ENCODE data around the gene EIPR1. TPM values are rescaled to one million over a fixed set of nuclear protein-coding genes. Genes with fewer than 3 reads are reported as not detected.

The EIPR1 gene
- total and polyA plus RNA-seq, 10 of the 15 experiments (the other 5 are each of a cell fraction or from before 2014, with no cell fraction given) = 23.6 to 61.2 (median 42.2) TPM

DNA sequence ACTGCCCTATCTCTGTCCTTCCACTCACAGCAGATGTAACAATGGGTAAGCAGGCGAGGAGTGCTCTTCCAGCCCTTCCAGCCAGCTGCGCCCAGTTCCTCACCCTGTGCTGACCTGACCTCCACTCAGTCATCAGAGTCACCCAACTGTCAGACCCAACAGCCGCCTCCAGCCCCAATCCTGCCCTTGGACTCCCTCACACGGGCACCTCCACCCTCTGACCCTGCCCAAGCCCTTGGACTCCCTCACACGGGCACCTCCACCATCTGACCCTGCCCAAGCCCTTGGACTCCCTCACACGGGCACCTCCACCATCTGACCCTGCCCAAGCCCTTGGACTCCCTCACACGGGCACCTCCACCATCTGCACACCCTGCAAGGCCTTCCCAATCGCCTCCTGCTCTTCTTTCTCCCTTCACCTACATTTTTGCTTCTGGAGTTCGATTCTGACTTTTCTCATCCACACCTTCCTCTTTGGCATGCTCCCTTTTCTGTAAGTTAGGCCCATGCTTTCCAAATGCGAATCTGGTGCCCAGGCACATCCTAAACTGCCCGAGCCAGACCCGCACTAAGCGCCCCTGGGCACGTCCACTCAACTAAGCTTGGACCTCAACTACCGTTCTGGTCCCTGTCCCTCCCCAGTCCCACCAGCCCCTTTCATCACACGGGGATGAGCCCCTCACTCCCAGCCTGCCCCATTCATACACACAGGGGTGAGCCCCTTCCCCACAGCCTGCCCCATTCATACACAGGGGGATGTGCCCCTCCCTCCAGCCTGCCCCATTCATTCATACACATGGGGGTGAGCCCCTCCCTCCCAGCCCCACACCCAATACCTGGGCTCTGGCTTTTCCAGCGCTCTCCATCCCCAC lies 15.9 kb downstream of the EIPR1 start (continued):
- TF ChIP-seq, protein P1, sequence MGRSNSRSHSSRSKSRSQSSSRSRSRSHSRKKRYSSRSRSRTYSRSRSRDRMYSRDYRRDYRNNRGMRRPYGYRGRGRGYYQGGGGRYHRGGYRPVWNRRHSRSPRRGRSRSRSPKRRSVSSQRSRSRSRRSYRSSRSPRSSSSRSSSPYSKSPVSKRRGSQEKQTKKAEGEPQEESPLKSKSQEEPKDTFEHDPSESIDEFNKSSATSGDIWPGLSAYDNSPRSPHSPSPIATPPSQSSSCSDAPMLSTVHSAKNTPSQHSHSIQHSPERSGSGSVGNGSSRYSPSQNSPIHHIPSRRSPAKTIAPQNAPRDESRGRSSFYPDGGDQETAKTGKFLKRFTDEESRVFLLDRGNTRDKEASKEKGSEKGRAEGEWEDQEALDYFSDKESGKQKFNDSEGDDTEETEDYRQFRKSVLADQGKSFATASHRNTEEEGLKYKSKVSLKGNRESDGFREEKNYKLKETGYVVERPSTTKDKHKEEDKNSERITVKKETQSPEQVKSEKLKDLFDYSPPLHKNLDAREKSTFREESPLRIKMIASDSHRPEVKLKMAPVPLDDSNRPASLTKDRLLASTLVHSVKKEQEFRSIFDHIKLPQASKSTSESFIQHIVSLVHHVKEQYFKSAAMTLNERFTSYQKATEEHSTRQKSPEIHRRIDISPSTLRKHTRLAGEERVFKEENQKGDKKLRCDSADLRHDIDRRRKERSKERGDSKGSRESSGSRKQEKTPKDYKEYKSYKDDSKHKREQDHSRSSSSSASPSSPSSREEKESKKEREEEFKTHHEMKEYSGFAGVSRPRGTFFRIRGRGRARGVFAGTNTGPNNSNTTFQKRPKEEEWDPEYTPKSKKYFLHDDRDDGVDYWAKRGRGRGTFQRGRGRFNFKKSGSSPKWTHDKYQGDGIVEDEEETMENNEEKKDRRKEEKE (IDR thresholded peaks at IDR 0.05) = no peak
- no peak for TF ChIP-seq PAX5 (IDR thresholded peaks at IDR 0.05; ENCODE audit: borderline replicate concordance, low read depth, low read length)
- TF ChIP-seq, protein P2, sequence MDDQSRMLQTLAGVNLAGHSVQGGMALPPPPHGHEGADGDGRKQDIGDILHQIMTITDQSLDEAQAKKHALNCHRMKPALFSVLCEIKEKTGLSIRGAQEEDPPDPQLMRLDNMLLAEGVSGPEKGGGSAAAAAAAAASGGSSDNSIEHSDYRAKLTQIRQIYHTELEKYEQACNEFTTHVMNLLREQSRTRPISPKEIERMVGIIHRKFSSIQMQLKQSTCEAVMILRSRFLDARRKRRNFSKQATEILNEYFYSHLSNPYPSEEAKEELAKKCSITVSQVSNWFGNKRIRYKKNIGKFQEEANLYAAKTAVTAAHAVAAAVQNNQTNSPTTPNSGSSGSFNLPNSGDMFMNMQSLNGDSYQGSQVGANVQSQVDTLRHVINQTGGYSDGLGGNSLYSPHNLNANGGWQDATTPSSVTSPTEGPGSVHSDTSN (IDR thresholded peaks at IDR 0.05; ENCODE audit: insufficient replicate concordance, low read depth, low read length) = no peak
- no peak for TF ChIP-seq MEF2B (IDR thresholded peaks at IDR 0.05; ENCODE audit: partially characterized antibody, poor library complexity, severe bottlenecking)

DNA sequence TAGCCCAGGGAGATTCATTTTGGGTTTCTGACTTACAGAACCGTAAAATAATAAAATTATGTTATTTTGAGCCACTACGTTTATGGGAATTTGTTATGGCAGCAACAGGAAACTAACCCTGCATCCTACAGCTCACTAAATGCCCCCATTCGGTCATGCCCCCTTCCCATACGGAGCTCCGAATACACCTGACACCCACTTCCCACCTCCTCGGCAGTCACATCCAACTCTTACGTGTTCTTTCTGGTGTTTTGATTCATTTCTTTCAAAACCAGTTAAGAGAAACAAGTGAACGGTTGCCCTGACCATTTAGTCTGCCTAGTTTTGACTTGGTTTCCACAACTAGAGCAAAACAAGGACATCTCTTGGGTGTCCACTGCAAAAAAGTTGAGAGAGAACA lies 19.7 kb downstream of the EIPR1 start:
- Histone ChIP-seq H3K9me3 (replicated peaks; ENCODE audit: control insufficient read depth, insufficient read depth, low read length) (no peaks in the 10 kb centered on the region; the same call in 1 of the 3 replicates), H3K4me3 (no peak overlapping the region), H3K79me2 (ENCODE audit: control insufficient read depth, insufficient read depth, low read length) (peaks cover 14% of the 10 kb centered on the region), H3K36me3 (ENCODE audit: control insufficient read depth in 2 of 2, insufficient read depth in 2 of 2, low read length in 1 of 2) (peaks cover 3 to 17% of the 10 kb centered on the region in 2 experiments), H2AFZ (ENCODE audit: control insufficient read depth, low read depth, low read length) (no peak overlapping the region), H3K27me3 (replicated peaks in 1 of 2; ENCODE audit: control insufficient read depth in 2 of 2, insufficient read depth in 2 of 2, low read length in 1 of 2) (no peaks in the 10 kb centered on the region), H3K4me1 (ENCODE audit: control insufficient read depth, insufficient read depth, low read length) (no peaks in the 10 kb centered on the region), H3K9ac (ENCODE audit: control insufficient read depth, insufficient read depth, low read length) (no peak overlapping the region), H3K27ac (ENCODE audit: control insufficient read depth, insufficient read depth) (no peak overlapping the region), H3K4me2 (ENCODE audit: control insufficient read depth, insufficient read depth) (no peak overlapping the region), H4K20me1 (ENCODE audit: control insufficient read depth, insufficient read depth) (no peaks in the 10 kb centered on the region; the same call in 1 of the 2 replicates)
- ChIA-PET RAD21 (ENCODE audit: unreplicated experiment) (no interaction called here), SMC1A (ENCODE audit: uncharacterized antibody, unreplicated experiment) (interaction anchor here (0.6 to 0.7 kb wide), 2 partner anchors 39 to 65 kb away, joined by 3 read pairs; no protein-coding TSS in a partner anchor), CTCF (interaction anchor here (0.6 to 0.7 kb wide), 2 partner anchors 72 to 82 kb away, joined by 3 read pairs; no protein-coding TSS in a partner anchor), POLR2A (no interaction called here)
- ATAC-seq (no peak), FAIRE-seq (no peak), DNase-seq (ENCODE audit: low read depth, low spot score) (no peak)
- TF ChIP-seq SMC3 (IDR thresholded peaks at IDR 0.05; ENCODE audit: borderline replicate concordance, low read length) (no peak), HDGF (IDR thresholded peaks at IDR 0.05) (no peak), ZNF274 (IDR thresholded peaks at IDR 0.05; ENCODE audit: insufficient read depth, insufficient read length) (no peak), MYC (IDR thresholded peaks at IDR 0.05; ENCODE audit: insufficient read depth, insufficient read length, insufficient replicate concordance, low read length, severe bottlenecking) (no peak), STAT1 (conservative IDR thresholded peaks at IDR 0.05) (no peak), MTA3 (IDR thresholded peaks at IDR 0.05; ENCODE audit: borderline replicate concordance, low read length) (no peak), NFYB (IDR thresholded peaks at IDR 0.05; ENCODE audit: insufficient read depth, low read depth, low read length) (no peak), BMI1 (IDR thresholded peaks at IDR 0.05; ENCODE audit: borderline replicate concordance) (no peak)
- in situ Hi-C loops (cut with MboI) = no loop called here
- WGBS (ENCODE audit: insufficient coverage, insufficient replicate concordance, low lambda C conversion rate, missing lambda C conversion rate) = 87% methylated on average over 8 of the region's 8 CpGs
- intact Hi-C loops (cut with micrococcal nuclease; ENCODE audit: unreplicated experiment) = no loop called here
- no TSS peak for BruUV-seq (replicated peaks)
